ENCODE measurements around the gene ETV6. TPM values are rescaled to one million over a fixed set of nuclear protein-coding genes. Genes with fewer than 3 reads are reported as not detected.

The ETV6 gene
- total and polyA plus RNA-seq, 9 of the 15 experiments (the other 6 are each of a cell fraction or from before 2014, with no cell fraction given), result 0.81 to 12.7 (median 4.1) TPM

DNA sequence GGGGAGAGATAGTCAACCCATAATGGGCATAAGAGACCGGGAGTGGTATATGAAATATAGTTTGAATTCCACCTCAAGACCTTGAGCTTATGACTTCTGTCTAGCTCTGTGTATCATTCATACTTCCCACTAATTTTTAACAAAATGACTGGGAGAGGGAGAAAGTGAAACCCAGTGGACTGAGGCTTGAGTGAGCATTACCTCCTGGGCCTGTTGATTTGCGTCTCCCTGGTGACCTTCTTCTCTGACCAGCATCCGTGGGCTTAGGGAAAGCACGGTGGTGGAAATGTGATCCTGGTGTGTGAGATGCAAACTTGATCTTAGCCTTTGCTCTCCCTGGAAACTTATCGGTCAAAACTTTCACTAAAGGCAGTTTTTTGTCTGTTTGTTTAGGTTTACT, 213.3 kb downstream of the ETV6 start (continued):
- TF ChIP-seq, protein P1, sequence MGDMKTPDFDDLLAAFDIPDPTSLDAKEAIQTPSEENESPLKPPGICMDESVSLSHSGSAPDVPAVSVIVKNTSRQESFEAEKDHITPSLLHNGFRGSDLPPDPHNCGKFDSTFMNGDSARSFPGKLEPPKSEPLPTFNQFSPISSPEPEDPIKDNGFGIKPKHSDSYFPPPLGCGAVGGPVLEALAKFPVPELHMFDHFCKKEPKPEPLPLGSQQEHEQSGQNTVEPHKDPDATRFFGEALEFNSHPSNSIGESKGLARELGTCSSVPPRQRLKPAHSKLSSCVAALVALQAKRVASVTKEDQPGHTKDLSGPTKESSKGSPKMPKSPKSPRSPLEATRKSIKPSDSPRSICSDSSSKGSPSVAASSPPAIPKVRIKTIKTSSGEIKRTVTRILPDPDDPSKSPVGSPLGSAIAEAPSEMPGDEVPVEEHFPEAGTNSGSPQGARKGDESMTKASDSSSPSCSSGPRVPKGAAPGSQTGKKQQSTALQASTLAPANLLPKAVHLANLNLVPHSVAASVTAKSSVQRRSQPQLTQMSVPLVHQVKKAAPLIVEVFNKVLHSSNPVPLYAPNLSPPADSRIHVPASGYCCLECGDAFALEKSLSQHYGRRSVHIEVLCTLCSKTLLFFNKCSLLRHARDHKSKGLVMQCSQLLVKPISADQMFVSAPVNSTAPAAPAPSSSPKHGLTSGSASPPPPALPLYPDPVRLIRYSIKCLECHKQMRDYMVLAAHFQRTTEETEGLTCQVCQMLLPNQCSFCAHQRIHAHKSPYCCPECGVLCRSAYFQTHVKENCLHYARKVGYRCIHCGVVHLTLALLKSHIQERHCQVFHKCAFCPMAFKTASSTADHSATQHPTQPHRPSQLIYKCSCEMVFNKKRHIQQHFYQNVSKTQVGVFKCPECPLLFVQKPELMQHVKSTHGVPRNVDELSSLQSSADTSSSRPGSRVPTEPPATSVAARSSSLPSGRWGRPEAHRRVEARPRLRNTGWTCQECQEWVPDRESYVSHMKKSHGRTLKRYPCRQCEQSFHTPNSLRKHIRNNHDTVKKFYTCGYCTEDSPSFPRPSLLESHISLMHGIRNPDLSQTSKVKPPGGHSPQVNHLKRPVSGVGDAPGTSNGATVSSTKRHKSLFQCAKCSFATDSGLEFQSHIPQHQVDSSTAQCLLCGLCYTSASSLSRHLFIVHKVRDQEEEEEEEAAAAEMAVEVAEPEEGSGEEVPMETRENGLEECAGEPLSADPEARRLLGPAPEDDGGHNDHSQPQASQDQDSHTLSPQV (IDR thresholded peaks at IDR 0.05), result no peak
- TF ChIP-seq, protein P2, sequence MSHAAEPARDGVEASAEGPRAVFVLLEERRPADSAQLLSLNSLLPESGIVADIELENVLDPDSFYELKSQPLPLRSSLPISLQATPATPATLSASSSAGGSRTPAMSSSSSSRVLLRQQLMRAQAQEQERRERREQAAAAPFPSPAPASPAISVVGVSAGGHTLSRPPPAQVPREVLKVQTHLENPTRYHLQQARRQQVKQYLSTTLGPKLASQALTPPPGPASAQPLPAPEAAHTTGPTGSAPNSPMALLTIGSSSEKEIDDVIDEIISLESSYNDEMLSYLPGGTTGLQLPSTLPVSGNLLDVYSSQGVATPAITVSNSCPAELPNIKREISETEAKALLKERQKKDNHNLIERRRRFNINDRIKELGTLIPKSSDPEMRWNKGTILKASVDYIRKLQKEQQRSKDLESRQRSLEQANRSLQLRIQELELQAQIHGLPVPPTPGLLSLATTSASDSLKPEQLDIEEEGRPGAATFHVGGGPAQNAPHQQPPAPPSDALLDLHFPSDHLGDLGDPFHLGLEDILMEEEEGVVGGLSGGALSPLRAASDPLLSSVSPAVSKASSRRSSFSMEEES (CRISPR knock-in tag; IDR thresholded peaks at IDR 0.05), result no peak
- no peak for TF ChIP-seq IRF2 (CRISPR knock-in tag; IDR thresholded peaks at IDR 0.05)
- TF ChIP-seq, protein P3, sequence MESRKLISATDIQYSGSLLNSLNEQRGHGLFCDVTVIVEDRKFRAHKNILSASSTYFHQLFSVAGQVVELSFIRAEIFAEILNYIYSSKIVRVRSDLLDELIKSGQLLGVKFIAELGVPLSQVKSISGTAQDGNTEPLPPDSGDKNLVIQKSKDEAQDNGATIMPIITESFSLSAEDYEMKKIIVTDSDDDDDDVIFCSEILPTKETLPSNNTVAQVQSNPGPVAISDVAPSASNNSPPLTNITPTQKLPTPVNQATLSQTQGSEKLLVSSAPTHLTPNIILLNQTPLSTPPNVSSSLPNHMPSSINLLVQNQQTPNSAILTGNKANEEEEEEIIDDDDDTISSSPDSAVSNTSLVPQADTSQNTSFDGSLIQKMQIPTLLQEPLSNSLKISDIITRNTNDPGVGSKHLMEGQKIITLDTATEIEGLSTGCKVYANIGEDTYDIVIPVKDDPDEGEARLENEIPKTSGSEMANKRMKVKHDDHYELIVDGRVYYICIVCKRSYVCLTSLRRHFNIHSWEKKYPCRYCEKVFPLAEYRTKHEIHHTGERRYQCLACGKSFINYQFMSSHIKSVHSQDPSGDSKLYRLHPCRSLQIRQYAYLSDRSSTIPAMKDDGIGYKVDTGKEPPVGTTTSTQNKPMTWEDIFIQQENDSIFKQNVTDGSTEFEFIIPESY (CRISPR knock-in tag; IDR thresholded peaks at IDR 0.05), result no peak
- TF ChIP-seq, protein P4, sequence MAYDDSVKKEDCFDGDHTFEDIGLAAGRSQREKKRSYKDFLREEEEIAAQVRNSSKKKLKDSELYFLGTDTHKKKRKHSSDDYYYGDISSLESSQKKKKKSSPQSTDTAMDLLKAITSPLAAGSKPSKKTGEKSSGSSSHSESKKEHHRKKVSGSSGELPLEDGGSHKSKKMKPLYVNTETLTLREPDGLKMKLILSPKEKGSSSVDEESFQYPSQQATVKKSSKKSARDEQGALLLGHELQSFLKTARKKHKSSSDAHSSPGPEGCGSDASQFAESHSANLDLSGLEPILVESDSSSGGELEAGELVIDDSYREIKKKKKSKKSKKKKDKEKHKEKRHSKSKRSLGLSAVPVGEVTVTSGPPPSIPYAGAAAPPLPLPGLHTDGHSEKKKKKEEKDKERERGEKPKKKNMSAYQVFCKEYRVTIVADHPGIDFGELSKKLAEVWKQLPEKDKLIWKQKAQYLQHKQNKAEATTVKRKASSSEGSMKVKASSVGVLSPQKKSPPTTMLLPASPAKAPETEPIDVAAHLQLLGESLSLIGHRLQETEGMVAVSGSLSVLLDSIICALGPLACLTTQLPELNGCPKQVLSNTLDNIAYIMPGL (CRISPR knock-in tag; IDR thresholded peaks at IDR 0.05), result no peak
- TF ChIP-seq TEAD4 (IDR thresholded peaks at IDR 0.05; ENCODE audit: low read length), result no peak
- TF ChIP-seq TEAD4 (CRISPR knock-in tag; IDR thresholded peaks at IDR 0.05; ENCODE audit: borderline replicate concordance), result no peak
